Fibroblast of lung (primary cell): ENCODE results near the gene WDR26. TPM values are rescaled to one million over a fixed set of nuclear protein-coding genes. Genes with fewer than 3 reads are reported as not detected.

Experiments
- DNase-seq, 2 donors: peaks; one replicate each; pipeline versions ENCODE4 v3.0.0 to v3.0.0-alpha.2; 2010; ENCODE audit warnings: low read depth in 2 of 2
- H2AFZ ChIP-seq: 2 replicates; pipeline ENCODE4 v1.5.1; 2012; ENCODE audit warnings: low read length, control low read depth, inconsistent platforms
- H3K27ac ChIP-seq: 2 replicates; pipeline ENCODE4 v1.5.1; 2011; ENCODE audit warnings: low read length, control low read depth; ENCODE audit not compliant: insufficient read depth
- H3K27me3 ChIP-seq: 2 replicates; pipeline ENCODE4 v1.5.1; 2011; ENCODE audit warnings: mild to moderate bottlenecking, low read length; ENCODE audit not compliant: control insufficient read depth, insufficient read depth
- H3K36me3 ChIP-seq: 2 replicates; pipeline ENCODE4 v1.5.1; 2011; ENCODE audit warnings: low read length; ENCODE audit not compliant: control insufficient read depth, insufficient read depth
- H3K4me1 ChIP-seq: 2 replicates; pipeline ENCODE4 v1.5.1; 2011; ENCODE audit warnings: low read length; ENCODE audit not compliant: control insufficient read depth, insufficient read depth; ENCODE audit errors: extremely low read depth
- H3K4me2 ChIP-seq: 2 replicates; pipeline ENCODE4 v1.5.1; 2011; ENCODE audit warnings: low read length, control low read depth; ENCODE audit not compliant: insufficient read depth; ENCODE audit errors: extremely low read depth
- H3K4me3 ChIP-seq, 4 experiments: fragments of 200-600 bp in 1 of 4; sonication (generic) in 1 of 4; replicated peaks in 1 of 4; 2 replicates each; pipeline ENCODE4 v1.5.1; 2011 to 2016; ENCODE audit warnings: low read length in 4 of 4, low read depth in 3 of 4, mild to moderate bottlenecking in 3 of 4, control low read depth in 2 of 4, inconsistent platforms in 1 of 4, mixed read lengths in 1 of 4; ENCODE audit not compliant: insufficient read depth in 1 of 4; ENCODE audit errors: control extremely low read depth in 1 of 4
- H3K79me2 ChIP-seq: 2 replicates; pipeline ENCODE4 v1.5.1; 2012; ENCODE audit warnings: mild to moderate bottlenecking, low read length, inconsistent platforms; ENCODE audit not compliant: control insufficient read depth, insufficient read depth
- H3K9ac ChIP-seq: 2 replicates; pipeline ENCODE4 v1.5.1; 2011; ENCODE audit warnings: mild to moderate bottlenecking, low read length, control low read depth; ENCODE audit not compliant: insufficient read depth
- H3K9me3 ChIP-seq: 2 replicates; pipeline ENCODE4 v1.5.1; 2012; ENCODE audit warnings: low read depth, low read length; ENCODE audit not compliant: control insufficient read depth, insufficient read depth
- H4K20me1 ChIP-seq: 2 replicates; pipeline ENCODE4 v1.5.1; 2011; ENCODE audit warnings: low read length; ENCODE audit not compliant: control insufficient read depth, insufficient read depth; ENCODE audit errors: extremely low read depth
- CTCF ChIP-seq, 2 donors: IDR thresholded peaks in 1 of 2; conservative IDR thresholded peaks in 1 of 2; 1 replicate in 1 of 2; 2 replicates in 1 of 2; pipeline ENCODE4 v1.5.1; 2011 to 2012; ENCODE audit warnings: low read length in 2 of 2, control low read depth in 1 of 2, inconsistent platforms in 1 of 2, low read depth in 1 of 2, mild to moderate bottlenecking in 1 of 2
- EZH2 ChIP-seq: IDR thresholded peaks from 2 replicates; pipeline ENCODE4 v1.5.1; 2012; ENCODE audit warnings: low read length, control low read depth, mild to moderate bottlenecking; ENCODE audit errors: missing control alignments
- polyA plus RNA-seq, 2 donors: library from polyadenylated mRNA; depleted of rRNA in 1 of 2; stranded (reverse) in 1 of 2; unstranded in 1 of 2; fragments of >200 nt; gene quantifications; 2 replicates each; pipeline ENCODE4 v1.2.1, GENCODE V29; 2011 to 2012; ENCODE audit warnings: missing spikeins in 1 of 2
- total RNA-seq: library from RNA; depleted of rRNA; stranded (reverse); fragments of >200 nt; gene quantifications from 2 replicates; pipeline ENCODE4 v1.2.1, GENCODE V29; 2014

WDR26 gene
- total and polyA plus RNA-seq, 2 donors (not counting 1 experiment from before 2014, with no cell fraction given) = 70.4 to 83.4 TPM

GRCh38 chr1:224378855-224379631 is 55.6 kb downstream of the WDR26 start:
- no peak for DNase-seq
- H3K4me1 ChIP-seq = peaks cover 7% of the 10 kb centered on the region
- H3K4me3 ChIP-seq = no peak overlapping the region
- no peak overlapping the region for H3K27ac ChIP-seq
- no peaks in the 10 kb centered on the region for H3K9me3 ChIP-seq
- no peaks in the 10 kb centered on the region for H4K20me1 ChIP-seq
- H3K4me2 ChIP-seq = no peak overlapping the region
- H3K9ac ChIP-seq = no peak overlapping the region
- H3K79me2 ChIP-seq = no peaks in the 10 kb centered on the region
- no peak for TF ChIP-seq CTCF (conservative IDR thresholded peaks at IDR 0.05 in 1 of 2, IDR thresholded peaks at IDR 0.05 in 1 of 2; ENCODE audit: low read depth in 1 of 2, low read length in 2 of 2)
- TF ChIP-seq EZH2 = no peak
- peaks cover 1% of the 10 kb centered on the region for H3K36me3 ChIP-seq
- H3K27me3 ChIP-seq = no peaks in the 10 kb centered on the region
- no peak overlapping the region for H2AFZ ChIP-seq

- Histone ChIP-seq H3K4me2 (no peak overlapping the region), H3K27ac (no peak overlapping the region), H3K4me3 (no peak overlapping the region), H3K27me3 (no peaks in the 10 kb centered on the region), H3K36me3 (peaks cover 3% of the 10 kb centered on the region), H2AFZ (no peak overlapping the region), H4K20me1 (no peaks in the 10 kb centered on the region), H3K79me2 (no peaks in the 10 kb centered on the region), H3K9ac (no peak overlapping the region), H3K4me1 (peaks cover 7% of the 10 kb centered on the region), H3K9me3 (no peaks in the 10 kb centered on the region)
- peak; percentile 67 to 71 for DNase-seq
- TF ChIP-seq CTCF (conservative IDR thresholded peaks at IDR 0.05 in 1 of 2, IDR thresholded peaks at IDR 0.05 in 1 of 2; ENCODE audit: low read depth in 1 of 2, low read length in 2 of 2) (no peak), EZH2 (no peak)
Observed at GRCh38 chr1:224377676-224378006, 57.0 kb downstream of the WDR26 start.

GRCh38 chr1:224375059-224375458 is 59.5 kb downstream of the WDR26 start:
- DNase-seq = no peak
- Histone ChIP-seq H3K27ac (no peak overlapping the region), H2AFZ (no peak overlapping the region), H3K9ac (no peak overlapping the region), H4K20me1 (no peaks in the 10 kb centered on the region), H3K27me3 (no peaks in the 10 kb centered on the region), H3K4me3 (no peak overlapping the region), H3K4me1 (peaks cover 7% of the 10 kb centered on the region), H3K36me3 (peaks cover 3% of the 10 kb centered on the region), H3K9me3 (no peaks in the 10 kb centered on the region), H3K4me2 (no peak overlapping the region), H3K79me2 (no peaks in the 10 kb centered on the region)
- TF ChIP-seq EZH2 (no peak), CTCF (conservative IDR thresholded peaks at IDR 0.05 in 1 of 2, IDR thresholded peaks at IDR 0.05 in 1 of 2; ENCODE audit: low read depth in 1 of 2, low read length in 2 of 2) (no peak)
